Vagina (tissue), 2 donors: Measurements from ENCODE around the gene ZPLD1. TPM values are rescaled to one million over a fixed set of nuclear protein-coding genes. Genes with fewer than 3 reads are reported as not detected.

Source experiments
- DNase-seq, 2 donors: peaks; one replicate each; pipeline ENCODE4 v3.0.0-alpha.2; 2017; ENCODE audit errors: extremely low spot score in 2 of 2
- H3K27ac ChIP-seq: fragments of 200-600 bp; sonication (generic); one replicate; pipeline ENCODE4 v1.5.1; 2019
- H3K27me3 ChIP-seq: fragments of 200-600 bp; sonication (generic); one replicate; pipeline ENCODE4 v1.5.1; 2019
- H3K36me3 ChIP-seq, 2 donors: fragments of 200-600 bp; sonication (generic); one replicate each; pipeline ENCODE4 v1.5.1; 2017 to 2019
- H3K4me1 ChIP-seq: fragments of 200-600 bp; sonication (generic); one replicate; pipeline ENCODE4 v1.5.1; 2019
- H3K4me3 ChIP-seq, 2 donors: fragments of 200-600 bp; sonication (generic); 1 replicate in 1 of 2; 2 replicates in 1 of 2; pipeline ENCODE4 v1.5.1; 2016 to 2019
- H3K9me3 ChIP-seq: fragments of 200-600 bp; sonication (generic); one replicate; pipeline ENCODE4 v1.5.1; 2019
- CTCF ChIP-seq, 3 experiments: fragments of 450-650 bp in 2 of 3; fragments of 200-600 bp in 1 of 3; sonication (generic) in 1 of 3; IDR thresholded peaks; one replicate each; pipeline ENCODE4 v1.5.1; 2017 to 2019; ENCODE audit warnings: antibody characterized with exemption in 3 of 3, mild to moderate bottlenecking in 2 of 3, moderate library complexity in 2 of 3
- POLR2A ChIP-seq, 2 donors: fragments of 450-650 bp; IDR thresholded peaks; one replicate each; pipeline ENCODE4 v1.6.1; 2017; ENCODE audit warnings: antibody characterized with exemption in 2 of 2, mild to moderate bottlenecking in 2 of 2, moderate library complexity in 2 of 2
- POLR2AphosphoS5 ChIP-seq, 2 donors: sonication (generic); formaldehyde crosslinking; IDR thresholded peaks; one replicate each; pipeline ENCODE4 v1.9.0; 2017; ENCODE audit warnings: antibody characterized with exemption in 2 of 2, mild to moderate bottlenecking in 2 of 2, low read depth in 1 of 2; ENCODE audit not compliant: insufficient read depth in 1 of 2
- intact Hi-C: fragments of 100-400 bp; cut with DNase I; formaldehyde crosslinking; loops from one replicate; pipeline ENCODE4 v1.15.1; 2023
- total RNA-seq: library from RNA; depleted of rRNA; stranded (reverse); fragments of >200 nt; gene quantifications from one replicate; pipeline ENCODE4 v1.2.3, GENCODE V29; 2016

The ZPLD1 gene
- total RNA-seq, 1 donor from 2014 or later: not detected

DNA sequence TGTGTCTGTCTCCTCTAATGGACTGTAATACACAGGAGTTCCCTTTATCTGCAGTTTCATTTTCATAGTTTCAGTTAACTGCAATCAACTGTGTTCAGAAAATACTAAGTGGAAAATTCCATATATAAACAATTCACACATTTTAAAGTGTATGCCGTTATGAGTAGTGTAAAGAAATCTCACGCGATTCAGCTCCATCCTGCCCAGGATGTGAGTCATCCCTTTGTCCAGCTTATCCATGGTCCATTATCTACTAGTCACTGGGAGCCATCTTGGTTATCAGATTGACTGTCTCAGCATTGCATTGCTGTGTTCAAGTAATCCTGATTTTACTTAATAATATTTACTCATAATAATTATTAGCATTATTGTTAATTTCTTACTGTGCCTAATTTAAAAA is 14.5 kb downstream of the ZPLD1 start:
- H3K4me1 ChIP-seq: no peaks in the 10 kb centered on the region
- no peak for DNase-seq
- H3K36me3 ChIP-seq: no peaks in the 10 kb centered on the region
- H3K9me3 ChIP-seq: no peaks in the 10 kb centered on the region
- TF ChIP-seq POLR2AphosphoS5 (IDR thresholded peaks at IDR 0.05; ENCODE audit: insufficient read depth in 1 of 2, low read depth in 1 of 2) (no peak), POLR2A (IDR thresholded peaks at IDR 0.05) (no peak), CTCF (IDR thresholded peaks at IDR 0.05) (no peak)
- intact Hi-C loops: no loop called here
- no peak overlapping the region for H3K4me3 ChIP-seq
- H3K27me3 ChIP-seq: no peaks in the 10 kb centered on the region
- no peak overlapping the region for H3K27ac ChIP-seq

DNA sequence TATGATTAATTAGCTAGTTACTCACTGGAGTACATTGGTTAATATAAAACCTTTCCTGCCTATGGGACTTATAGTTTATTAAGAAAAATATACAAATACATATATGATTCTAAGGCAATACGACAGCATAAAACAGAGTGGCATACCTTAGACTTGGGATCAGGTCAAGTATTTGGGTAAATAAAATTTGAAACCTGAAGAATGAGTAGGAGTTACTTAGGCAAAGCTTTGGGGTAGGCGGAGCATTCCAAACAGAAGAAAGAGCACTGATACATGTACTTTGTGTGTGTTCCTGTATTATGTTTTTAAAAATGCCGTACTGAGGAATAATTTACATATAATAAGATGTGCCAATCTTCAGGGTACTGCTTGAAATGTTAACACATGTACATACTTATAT is 15.1 kb downstream of the ZPLD1 start:
- TF ChIP-seq POLR2AphosphoS5 (IDR thresholded peaks at IDR 0.05; ENCODE audit: insufficient read depth in 1 of 2, low read depth in 1 of 2) (no peak), CTCF (IDR thresholded peaks at IDR 0.05) (no peak), POLR2A (IDR thresholded peaks at IDR 0.05) (no peak)

GRCh38 chr3:102450976-102451375 is 16.2 kb downstream of the ZPLD1 start:
- intact Hi-C loops: no loop called here
- TF ChIP-seq POLR2A (IDR thresholded peaks at IDR 0.05) (no peak), POLR2AphosphoS5 (IDR thresholded peaks at IDR 0.05; ENCODE audit: insufficient read depth in 1 of 2, low read depth in 1 of 2) (no peak), CTCF (IDR thresholded peaks at IDR 0.05) (no peak)
- H3K36me3 ChIP-seq: no peaks in the 10 kb centered on the region
- H3K4me3 ChIP-seq: no peak overlapping the region
- no peak overlapping the region for H3K27ac ChIP-seq
- H3K9me3 ChIP-seq: no peaks in the 10 kb centered on the region
- H3K4me1 ChIP-seq: no peaks in the 10 kb centered on the region
- DNase-seq: no peak
- no peaks in the 10 kb centered on the region for H3K27me3 ChIP-seq

More for the DNA sequence above, 15.1 kb downstream of the ZPLD1 start:
- Histone ChIP-seq H3K4me3 (no peak overlapping the region), H3K27me3 (no peaks in the 10 kb centered on the region), H3K9me3 (no peaks in the 10 kb centered on the region), H3K4me1 (no peaks in the 10 kb centered on the region), H3K36me3 (no peaks in the 10 kb centered on the region), H3K27ac (no peak overlapping the region)
- intact Hi-C loops: no loop called here
- no peak for DNase-seq

GRCh38 chr3:102451543-102451942 is 16.7 kb downstream of the ZPLD1 start:
- Histone ChIP-seq H3K9me3 (no peaks in the 10 kb centered on the region), H3K36me3 (no peaks in the 10 kb centered on the region), H3K27ac (no peak overlapping the region), H3K27me3 (no peaks in the 10 kb centered on the region), H3K4me3 (no peak overlapping the region), H3K4me1 (no peaks in the 10 kb centered on the region)
- intact Hi-C loops: no loop called here
- TF ChIP-seq POLR2AphosphoS5 (IDR thresholded peaks at IDR 0.05; ENCODE audit: insufficient read depth in 1 of 2, low read depth in 1 of 2) (no peak), CTCF (IDR thresholded peaks at IDR 0.05) (no peak), POLR2A (IDR thresholded peaks at IDR 0.05) (no peak)
- no peak for DNase-seq

DNA sequence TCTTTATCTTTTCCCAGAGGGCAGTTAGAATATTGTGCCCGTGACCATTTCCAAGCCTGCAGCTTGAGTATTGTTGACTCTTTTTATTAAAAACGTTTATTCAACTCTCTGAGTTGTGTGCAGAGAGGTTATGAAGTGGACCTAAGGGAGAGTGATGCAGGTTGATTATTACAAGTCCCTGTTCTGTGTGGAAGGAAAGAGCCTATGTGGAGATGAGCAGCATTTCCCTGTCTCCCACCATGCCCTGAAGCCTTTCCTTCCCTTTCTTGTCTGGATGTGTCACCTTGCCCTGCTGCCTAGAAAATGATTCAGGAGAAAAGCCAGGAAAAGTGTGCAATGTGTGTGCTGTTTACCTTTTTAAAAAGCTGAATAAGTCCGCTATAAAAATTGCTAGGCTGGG is 19.4 kb downstream of the ZPLD1 start:
- no peak overlapping the region for H3K4me3 ChIP-seq
- H3K9me3 ChIP-seq: no peaks in the 10 kb centered on the region
- H3K36me3 ChIP-seq: no peaks in the 10 kb centered on the region
- H3K27me3 ChIP-seq: no peaks in the 10 kb centered on the region
- no peak overlapping the region for H3K27ac ChIP-seq
- intact Hi-C loops: no loop called here
- TF ChIP-seq POLR2AphosphoS5 (IDR thresholded peaks at IDR 0.05; ENCODE audit: insufficient read depth in 1 of 2, low read depth in 1 of 2): no peak
- TF ChIP-seq POLR2A (IDR thresholded peaks at IDR 0.05): no peak
- no peak for TF ChIP-seq CTCF (IDR thresholded peaks at IDR 0.05)
- H3K4me1 ChIP-seq: no peaks in the 10 kb centered on the region
- DNase-seq: no peak
